NB4 (cell line): ENCODE results near the gene RASGEF1B.
"Not testable (repeated sequence)": the region's sequence is repeated elsewhere in the genome, so short reads cannot be mapped to it uniquely, and the experiment has no call there.

Experiments
- DNase-seq: peaks from one replicate; pipeline ENCODE4 v3.0.0; 2010; ENCODE audit warnings: low read depth
- H3K4me3 ChIP-seq: one replicate; pipeline ENCODE4 v1.5.1; 2011; ENCODE audit warnings: mild to moderate bottlenecking, low read depth, low read length, moderate library complexity
- MYC ChIP-seq: IDR thresholded peaks from 2 replicates; pipeline ENCODE4 v1.6.1; 2011; ENCODE audit warnings: low read depth, low read length
- POLR2A ChIP-seq: IDR thresholded peaks from 2 replicates; pipeline ENCODE4 v1.6.1; 2011; ENCODE audit warnings: mild to moderate bottlenecking; ENCODE audit not compliant: insufficient read length; ENCODE audit errors: extremely low read depth
- TF ChIP-seq, protein P1 (sequence below): IDR thresholded peaks from one replicate; pipeline ENCODE4 v1.5.1; 2012; ENCODE audit warnings: low read depth, low read length
- TF ChIP-seq, protein P2 (sequence below): IDR thresholded peaks from 2 replicates; pipeline ENCODE4 v1.6.1; 2011; ENCODE audit warnings: low read depth, low read length

RASGEF1B gene

DNA sequence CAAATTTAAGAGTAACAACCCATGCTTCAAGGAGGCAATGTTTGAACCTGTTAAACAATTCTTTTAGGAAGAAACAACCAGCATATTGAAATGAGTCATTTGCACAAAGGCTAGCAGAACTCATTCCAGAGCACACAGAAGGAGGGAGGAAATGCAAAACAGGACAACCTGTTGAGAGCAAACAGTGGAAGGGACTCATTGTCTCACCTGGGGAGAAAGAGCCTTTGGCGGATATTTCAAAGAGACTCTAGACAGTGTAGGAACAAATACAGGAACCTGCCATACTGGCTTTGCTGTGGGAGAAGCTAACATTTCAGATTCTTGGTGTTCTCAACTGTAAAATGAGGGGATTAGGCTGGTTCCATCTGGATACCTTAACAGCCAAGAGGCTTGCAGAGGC, 14.8 kb upstream of the RASGEF1B start:
- DNase-seq, result no peak
- no peak overlapping the region for H3K4me3 ChIP-seq
- TF ChIP-seq MYC (no peak), POLR2A (no peak)
- TF ChIP-seq, protein P1, sequence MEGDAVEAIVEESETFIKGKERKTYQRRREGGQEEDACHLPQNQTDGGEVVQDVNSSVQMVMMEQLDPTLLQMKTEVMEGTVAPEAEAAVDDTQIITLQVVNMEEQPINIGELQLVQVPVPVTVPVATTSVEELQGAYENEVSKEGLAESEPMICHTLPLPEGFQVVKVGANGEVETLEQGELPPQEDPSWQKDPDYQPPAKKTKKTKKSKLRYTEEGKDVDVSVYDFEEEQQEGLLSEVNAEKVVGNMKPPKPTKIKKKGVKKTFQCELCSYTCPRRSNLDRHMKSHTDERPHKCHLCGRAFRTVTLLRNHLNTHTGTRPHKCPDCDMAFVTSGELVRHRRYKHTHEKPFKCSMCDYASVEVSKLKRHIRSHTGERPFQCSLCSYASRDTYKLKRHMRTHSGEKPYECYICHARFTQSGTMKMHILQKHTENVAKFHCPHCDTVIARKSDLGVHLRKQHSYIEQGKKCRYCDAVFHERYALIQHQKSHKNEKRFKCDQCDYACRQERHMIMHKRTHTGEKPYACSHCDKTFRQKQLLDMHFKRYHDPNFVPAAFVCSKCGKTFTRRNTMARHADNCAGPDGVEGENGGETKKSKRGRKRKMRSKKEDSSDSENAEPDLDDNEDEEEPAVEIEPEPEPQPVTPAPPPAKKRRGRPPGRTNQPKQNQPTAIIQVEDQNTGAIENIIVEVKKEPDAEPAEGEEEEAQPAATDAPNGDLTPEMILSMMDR, result no peak
- TF ChIP-seq, protein P2, sequence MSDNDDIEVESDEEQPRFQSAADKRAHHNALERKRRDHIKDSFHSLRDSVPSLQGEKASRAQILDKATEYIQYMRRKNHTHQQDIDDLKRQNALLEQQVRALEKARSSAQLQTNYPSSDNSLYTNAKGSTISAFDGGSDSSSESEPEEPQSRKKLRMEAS, result no peak

DNA sequence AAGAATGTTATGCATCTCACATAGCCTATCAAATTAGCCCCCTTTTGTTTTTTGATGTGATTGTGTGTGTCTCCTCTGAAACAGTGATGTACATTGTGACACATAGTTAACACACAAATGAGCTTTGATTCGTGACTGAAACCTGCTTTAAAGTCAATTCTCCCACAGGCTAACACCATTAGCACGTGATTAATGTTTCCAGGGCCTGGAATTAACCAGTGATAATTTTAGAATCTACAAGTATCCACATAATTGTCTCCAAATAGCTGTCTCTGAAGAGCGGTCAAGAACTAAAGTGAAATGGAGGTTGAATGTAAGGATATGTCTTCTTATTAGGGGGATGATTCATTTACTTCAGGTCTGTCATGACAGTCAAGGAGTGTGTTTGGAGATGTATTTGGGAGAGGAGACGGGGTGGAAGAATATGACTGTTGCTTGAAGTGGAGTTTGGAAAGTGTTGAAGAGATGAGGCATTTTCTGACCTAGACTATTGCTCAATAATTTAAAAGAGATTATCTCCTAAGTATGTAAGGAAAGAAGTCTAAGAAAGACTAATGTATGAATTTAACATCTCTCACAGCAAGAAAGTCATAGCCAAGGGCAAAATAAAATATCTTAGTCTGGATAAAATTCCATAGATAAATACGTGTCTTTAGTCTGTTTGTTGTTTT, 13.7 kb upstream of the RASGEF1B start:
- no peak for DNase-seq
- no peak overlapping the region for H3K4me3 ChIP-seq
- TF ChIP-seq POLR2A, result no peak
- TF ChIP-seq MYC, result no peak
- TF ChIP-seq, protein P2, result no peak
- TF ChIP-seq, protein P1, result no peak

DNA sequence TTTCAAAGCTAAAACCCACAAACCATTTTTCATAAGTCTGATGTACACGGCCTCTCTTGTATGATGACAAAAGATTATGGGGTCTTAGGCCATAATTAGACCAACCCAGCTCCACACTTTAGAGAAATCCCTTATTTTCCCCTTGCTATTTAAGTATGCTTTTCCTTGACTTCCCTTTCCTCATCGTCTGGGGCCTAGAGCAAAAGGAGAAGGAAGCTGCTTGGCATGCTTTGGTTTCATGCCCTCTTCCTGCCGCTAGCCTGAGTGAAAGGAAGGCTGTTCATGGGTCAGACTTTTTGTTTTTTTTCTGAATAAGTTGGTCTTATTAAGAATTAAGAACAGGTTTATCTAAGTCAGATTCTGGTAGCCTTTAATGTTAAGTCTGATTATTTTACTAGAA, 10.6 kb upstream of the RASGEF1B start:
- H3K4me3 ChIP-seq, result no peak overlapping the region
- TF ChIP-seq MYC, result no peak
- TF ChIP-seq POLR2A, result no peak
- TF ChIP-seq, protein P2, result no peak
- TF ChIP-seq, protein P1, result no peak
- DNase-seq, result no peak

DNA sequence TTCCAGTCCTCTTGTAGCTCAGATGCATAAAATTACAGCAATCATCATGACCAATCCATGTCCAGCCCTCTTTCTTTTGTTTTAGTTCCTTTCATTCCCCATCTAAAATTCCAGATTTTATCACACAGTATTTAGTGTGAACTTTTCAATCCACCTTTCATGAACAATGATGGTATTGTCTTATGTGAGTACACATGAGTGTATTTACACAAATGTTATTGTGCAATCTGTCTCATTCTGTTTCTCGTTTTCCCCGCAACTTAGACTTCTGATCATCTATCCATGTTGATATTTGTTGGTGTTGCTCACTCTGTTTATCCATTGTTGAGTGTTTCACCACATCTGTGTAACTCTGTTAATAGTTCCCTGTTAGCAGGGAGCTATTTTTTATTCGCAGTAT, 9.4 kb upstream of the RASGEF1B start:
- no peak for DNase-seq
- TF ChIP-seq, protein P1, result no peak
- TF ChIP-seq, protein P2, result no peak
- no peak for TF ChIP-seq POLR2A
- TF ChIP-seq MYC, result no peak
- H3K4me3 ChIP-seq, result no peak overlapping the region

DNA sequence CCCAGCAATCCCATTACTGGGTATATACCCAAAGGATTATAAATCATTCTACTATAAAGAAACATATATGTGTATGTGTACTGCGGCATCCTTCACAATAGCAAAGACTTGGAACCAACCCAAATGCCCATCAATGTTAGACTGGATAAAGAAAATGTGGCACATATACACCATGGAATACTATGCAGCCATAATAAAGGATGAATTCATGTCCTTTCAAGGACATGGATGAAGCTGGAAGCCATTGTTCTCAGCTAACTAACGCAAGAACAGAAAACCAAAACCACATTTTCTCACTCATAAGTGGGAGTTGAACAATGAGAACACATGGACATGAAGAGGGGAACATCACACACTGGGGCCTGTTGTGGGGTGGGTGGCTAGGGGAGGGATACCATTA, 7.9 kb upstream of the RASGEF1B start:
- not testable (repeated sequence) for DNase-seq, H3K4me3 ChIP-seq

DNA sequence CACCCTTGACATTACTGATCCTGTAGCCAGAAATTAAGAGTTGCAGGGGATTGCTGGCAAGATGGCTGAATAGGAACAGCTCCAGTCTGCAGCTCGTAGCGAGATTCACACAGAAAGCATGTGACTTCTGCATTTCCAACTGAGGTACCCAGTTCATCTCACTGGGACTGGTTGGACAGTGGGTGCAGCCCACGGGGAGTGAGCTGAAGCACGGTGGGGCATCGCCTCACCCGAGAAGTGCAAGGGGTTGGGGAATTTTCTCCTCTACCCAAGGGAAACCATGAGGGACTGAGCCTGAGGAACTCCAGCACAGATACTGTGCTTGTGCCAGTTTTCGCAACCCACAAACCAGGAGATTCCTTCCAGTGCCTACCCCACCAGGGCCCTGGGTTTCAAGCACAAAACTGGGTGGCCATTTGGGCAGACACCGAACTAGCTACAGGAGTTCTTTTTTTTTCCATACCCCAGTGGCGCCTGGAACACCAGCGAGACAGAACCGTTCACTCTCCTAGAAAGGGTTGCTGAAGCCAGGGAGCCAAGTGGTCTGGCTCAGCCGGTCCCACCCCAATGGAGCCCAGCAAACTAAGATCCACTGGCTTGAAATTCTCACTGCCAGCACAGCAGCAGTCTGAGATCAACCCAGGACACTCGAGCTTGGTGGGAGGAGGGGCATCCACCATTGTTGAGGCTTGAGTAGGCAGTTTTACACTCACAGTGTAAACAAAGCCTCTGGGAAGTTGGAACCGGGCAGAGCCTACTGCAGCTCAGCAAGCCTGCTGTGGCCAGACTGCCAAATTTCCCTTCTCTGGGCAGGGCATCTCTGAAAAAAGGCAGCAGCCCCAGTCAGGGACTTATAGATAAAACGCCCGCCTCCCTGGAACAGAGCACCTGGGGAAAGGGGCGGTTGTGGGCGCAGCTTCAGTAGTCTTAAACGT, 1.9 kb upstream of the RASGEF1B start:
- DNase-seq, H3K4me3 ChIP-seq: not testable (repeated sequence)
